HCT116 (cell line): ENCODE results near the gene IRF2. TPM values are rescaled to one million over a fixed set of nuclear protein-coding genes. Genes with fewer than 3 reads are reported as not detected.

Experiments used
- ATAC-seq: fragments of 200-7000 bp; cut with Tn5 transposase; 2 replicates; pipeline ENCODE4 v1.9.1; 2020; ENCODE audit warnings: mild to moderate bottlenecking, moderate library complexity
- BruUV-seq: library from RNA; stranded (reverse); fragments of 400-500 nt; replicated peaks from 2 replicates; lab custom pipeline; 2021; lab: Mats Ljungman, UMichigan
- CTCF ChIA-PET: fragments of 300-600 bp; sonication (Branson Sonifier 250); formaldehyde crosslinking; loops from one replicate; lab custom pipeline; 2021; ENCODE audit warnings: antibody characterized with exemption; lab: Charles Lee
- POLR2A ChIA-PET: fragments of 300-600, 350-600 bp; sonication (Branson Sonifier 250); formaldehyde crosslinking; loops from one replicate; lab custom pipeline; 2021; ENCODE audit warnings: antibody characterized with exemption; lab: Charles Lee
- RAD21 ChIA-PET, 2 experiments: fragments of 300-600 bp; sonication (Branson Sonifier 250); formaldehyde crosslinking; loops; one replicate each; lab custom pipeline; 2023; ENCODE audit warnings: low total read pairs in 2 of 2; ENCODE audit not compliant: uncharacterized antibody in 2 of 2, unreplicated experiment in 2 of 2, low non-redundant PET in 1 of 2; lab: Charles Lee
- DNase-seq: peaks from one replicate; pipeline ENCODE4 v3.0.0-alpha.2; 2010; ENCODE audit warnings: low read depth, low spot score
- H2AFZ ChIP-seq: fragments of 200-600 bp; shearing (Covaris generic), sonication (generic); 2 replicates; pipeline ENCODE4 v1.6.1; 2017; ENCODE audit warnings: low read depth, mixed run types, mixed read lengths, antibody characterized with exemption, low read length; ENCODE audit not compliant: poor library complexity, severe bottlenecking
- H3K27ac ChIP-seq: 2 replicates; pipeline ENCODE4 v1.5.1; 2012; ENCODE audit warnings: low read depth, low read length
- H3K27me3 ChIP-seq: fragments of 200-600 bp; sonication (generic); 2 replicates; pipeline ENCODE4 v1.6.1; 2016; ENCODE audit warnings: mixed run types, low read length, mixed read lengths; ENCODE audit not compliant: insufficient read depth
- H3K36me3 ChIP-seq, 2 experiments: fragments of 200-500 bp in 1 of 2; fragments of 200-600 bp in 1 of 2; sonication (Bioruptor generic) in 1 of 2; sonication (generic) in 1 of 2; 2 replicates each; pipeline versions ENCODE4 v1.5.1 to v1.6.1; 2014 to 2016; ENCODE audit warnings: low read length in 2 of 2, inconsistent platforms in 1 of 2, mixed read lengths in 1 of 2, mixed run types in 1 of 2; ENCODE audit not compliant: insufficient read depth in 2 of 2, control insufficient read depth in 1 of 2
- H3K4me1 ChIP-seq, 2 experiments: fragments of 200-600 bp in 1 of 2; sonication (generic) in 1 of 2; 2 replicates each; pipeline versions ENCODE4 v1.5.1 to v1.6.1; 2012 to 2017; ENCODE audit warnings: low read length in 2 of 2, inconsistent platforms in 1 of 2, mild to moderate bottlenecking in 1 of 2, mixed read lengths in 1 of 2, mixed run types in 1 of 2, moderate library complexity in 1 of 2; ENCODE audit not compliant: insufficient read depth in 2 of 2, control insufficient read depth in 1 of 2
- H3K4me2 ChIP-seq: fragments of 200-600 bp; sonication (generic); 2 replicates; pipeline ENCODE4 v1.6.1; 2017; ENCODE audit warnings: mixed run types, low read length, mixed read lengths
- H3K4me3 ChIP-seq, 2 experiments: fragments of 200-600 bp in 1 of 2; sonication (generic) in 1 of 2; replicated peaks in 1 of 2; 2 replicates each; pipeline ENCODE4 v1.5.1; 2011 to 2016; ENCODE audit warnings: low read length in 2 of 2, control low read depth in 1 of 2, low read depth in 1 of 2, mild to moderate bottlenecking in 1 of 2, mixed read lengths in 1 of 2, mixed run types in 1 of 2
- H3K79me2 ChIP-seq: fragments of 200-600 bp; sonication (generic); 2 replicates; pipeline ENCODE4 v1.6.1; 2017; ENCODE audit warnings: mild to moderate bottlenecking, mixed run types, low read length, moderate library complexity, mixed read lengths; ENCODE audit not compliant: insufficient read depth
- H3K9ac ChIP-seq: fragments of 200-600 bp; sonication (generic); 2 replicates; pipeline ENCODE4 v1.6.1; 2016; ENCODE audit warnings: low read length, mixed read lengths
- H3K9me2 ChIP-seq: fragments of 200-600 bp; sonication (generic), shearing (Covaris generic); 2 replicates; pipeline ENCODE4 v1.6.1; 2017; ENCODE audit warnings: mixed run types, mild to moderate bottlenecking, moderate library complexity; ENCODE audit not compliant: insufficient read depth
- H3K9me3 ChIP-seq, 2 experiments: fragments of 200-500 bp in 1 of 2; fragments of 200-600 bp in 1 of 2; sonication (Bioruptor generic) in 1 of 2; sonication (generic) in 1 of 2; 2 replicates each; pipeline ENCODE4 v1.6.1; 2014 to 2017; ENCODE audit warnings: low read length in 2 of 2, mixed read lengths in 2 of 2, inconsistent platforms in 1 of 2, low read depth in 1 of 2, mild to moderate bottlenecking in 1 of 2, mixed run types in 1 of 2, moderate library complexity in 1 of 2; ENCODE audit not compliant: control insufficient read depth in 1 of 2, insufficient read depth in 1 of 2
- H4K20me1 ChIP-seq: fragments of 200-600 bp; sonication (generic), shearing (Covaris generic); 2 replicates; pipeline ENCODE4 v1.6.1; 2017; ENCODE audit warnings: mixed run types, mild to moderate bottlenecking, moderate library complexity; ENCODE audit not compliant: insufficient read depth
- CBX3 ChIP-seq: IDR thresholded peaks from 2 replicates; pipeline ENCODE4 v1.6.1; 2012; ENCODE audit warnings: low read depth
- CEBPB ChIP-seq: IDR thresholded peaks from 2 replicates; pipeline ENCODE4 v1.6.1; 2012; ENCODE audit warnings: low read depth
- CTCF ChIP-seq, 3 experiments: fragments of 200-600 bp in 1 of 3; sonication (generic) in 1 of 3; IDR thresholded peaks in 2 of 3; conservative IDR thresholded peaks in 1 of 3; 2 replicates each; pipeline ENCODE4 v1.5.1; 2012 to 2017; ENCODE audit warnings: low read depth in 2 of 3, low read length in 2 of 3, antibody characterized with exemption in 1 of 3, borderline replicate concordance in 1 of 3, control low read depth in 1 of 3, mild to moderate bottlenecking in 1 of 3, mixed read lengths in 1 of 3, mixed run types in 1 of 3, moderate library complexity in 1 of 3; ENCODE audit not compliant: insufficient read depth in 1 of 3
- EGR1 ChIP-seq: IDR thresholded peaks from 2 replicates; pipeline ENCODE4 v1.6.1; 2012; ENCODE audit warnings: low read depth
- ELF1 ChIP-seq: IDR thresholded peaks from 2 replicates; pipeline ENCODE4 v1.6.1; 2012; ENCODE audit warnings: low read depth, borderline replicate concordance
- FOSL1 ChIP-seq: IDR thresholded peaks from 2 replicates; pipeline ENCODE4 v1.6.1; 2012; ENCODE audit warnings: low read depth
- JUND ChIP-seq: IDR thresholded peaks from 2 replicates; pipeline ENCODE4 v1.6.1; 2012
- RAD21 ChIP-seq: IDR thresholded peaks from 2 replicates; pipeline ENCODE4 v1.6.1; 2012; ENCODE audit warnings: low read depth, mild to moderate bottlenecking
- SP1 ChIP-seq: IDR thresholded peaks from 2 replicates; pipeline ENCODE4 v1.6.1; 2012; ENCODE audit warnings: low read depth
- SRF ChIP-seq: IDR thresholded peaks from 2 replicates; pipeline ENCODE4 v1.6.1; 2012; ENCODE audit warnings: low read depth
- intact Hi-C: fragments of 100-400 bp; cut with micrococcal nuclease; formaldehyde crosslinking; loops from 2 replicates; pipeline ENCODE4 v1.10.0; 2022
- total RNA-seq: library from RNA; stranded (reverse); gene quantifications from one replicate; pipeline ENCODE4 v1.2.1, GENCODE V29; 2021; ENCODE audit not compliant: unreplicated experiment
- TF ChIP-seq, protein P1 (sequence below): IDR thresholded peaks from 2 replicates; pipeline ENCODE4 v1.6.1; 2012

IRF2 gene
- total RNA-seq, 1 experiment from 2014 or later = 10.6 TPM

- H3K4me2 ChIP-seq = peak overlapping the region; percentile 67
- ATAC-seq = peak; percentile 88
- no TSS peak for BruUV-seq
Observed at GRCh38 chr4:184417802-184418511, 56.4 kb downstream of the IRF2 start.

More at GRCh38 chr4:184417802-184418511, 56.4 kb downstream of the IRF2 start:
- peak overlapping the region in 1 of 2 experiments; percentile 25; a peak in 1 of 4 replicates for H3K4me3 ChIP-seq
- H2AFZ ChIP-seq = no peak overlapping the region
- POLR2A ChIA-PET = no interaction called here
- H3K9ac ChIP-seq = no peak overlapping the region
- H3K36me3 ChIP-seq = no peaks in the 10 kb centered on the region
- TF ChIP-seq CBX3 = peak; percentile 65; the same call in 1 of the 2 replicates
- no peak for TF ChIP-seq CEBPB
- 0 out of 2 replicates have a peak, but pooled peaks have one; percentile 24 for TF ChIP-seq SRF
- no peak for TF ChIP-seq CTCF (IDR thresholded peaks at IDR 0.05 in 2 of 3, conservative IDR thresholded peaks at IDR 0.05 in 1 of 3; ENCODE audit: borderline replicate concordance in 1 of 3, insufficient read depth in 1 of 3, low read depth in 2 of 3, low read length in 2 of 3)
- peak; percentile 88 for TF ChIP-seq JUND
- peak; percentile 61 for TF ChIP-seq SP1
- peak; percentile 93 for TF ChIP-seq FOSL1
- no peak for TF ChIP-seq EGR1
- TF ChIP-seq, protein P1, sequence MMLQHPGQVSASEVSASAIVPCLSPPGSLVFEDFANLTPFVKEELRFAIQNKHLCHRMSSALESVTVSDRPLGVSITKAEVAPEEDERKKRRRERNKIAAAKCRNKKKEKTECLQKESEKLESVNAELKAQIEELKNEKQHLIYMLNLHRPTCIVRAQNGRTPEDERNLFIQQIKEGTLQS = no peak
- TF ChIP-seq RAD21 = no peak
- no peak for TF ChIP-seq ELF1
- H3K9me2 ChIP-seq = no peaks in the 10 kb centered on the region
- H3K9me3 ChIP-seq = no peaks in the 10 kb centered on the region
- intact Hi-C loops = loop anchor here (10.0 kb wide), 1 partner anchor 117 kb away; no protein-coding TSS in a partner anchor
- no peaks in the 10 kb centered on the region for H3K27me3 ChIP-seq
- RAD21 ChIA-PET = no interaction called here
- no peaks in the 10 kb centered on the region for H3K79me2 ChIP-seq
- peak overlapping the region; percentile 47; the same call in 1 of the 2 replicates for H3K27ac ChIP-seq
- DNase-seq = peak; percentile 51
- H3K4me1 ChIP-seq = peaks cover 11 to 20% of the 10 kb centered on the region in 2 experiments
- H4K20me1 ChIP-seq = no peaks in the 10 kb centered on the region
- CTCF ChIA-PET = no interaction called here
